22Rv1 (cell line): ENCODE measurements around the gene LTBP2.

Experiments
- H3K27ac ChIP-seq: fragments of 450-650 bp; 2 replicates; pipeline ENCODE4 v1.5.1; 2017
- CTCF ChIP-seq: fragments of 450-650 bp; IDR thresholded peaks from 2 replicates; pipeline ENCODE4 v1.5.1; 2017; ENCODE audit warnings: mild to moderate bottlenecking
- ZFX ChIP-seq: fragments of 450-650 bp; IDR thresholded peaks from 2 replicates; pipeline ENCODE4 v1.6.1; 2017; ENCODE audit warnings: antibody characterized with exemption, borderline replicate concordance

The LTBP2 gene

GRCh38 chr14:74587363-74587707 lies 24.7 kb downstream of the LTBP2 start:
- H3K27ac ChIP-seq = no peak overlapping the region
- no peak for TF ChIP-seq CTCF
- no peak for TF ChIP-seq ZFX

GRCh38 chr14:74586681-74587362 lies 25.2 kb downstream of the LTBP2 start:
- no peak for TF ChIP-seq CTCF
- H3K27ac ChIP-seq = no peak overlapping the region

GRCh38 chr14:74585406-74586335 lies 26.4 kb downstream of the LTBP2 start:
- TF ChIP-seq CTCF (no peak), ZFX (no peak)
- no peak overlapping the region for H3K27ac ChIP-seq

GRCh38 chr14:74584951-74585350 lies 27.1 kb downstream of the LTBP2 start:
- TF ChIP-seq ZFX (no peak), CTCF (no peak)
- H3K27ac ChIP-seq = no peak overlapping the region

- no peak overlapping the region for H3K27ac ChIP-seq
- no peak for TF ChIP-seq ZFX
- no peak for TF ChIP-seq CTCF
Observed at GRCh38 chr14:74583689-74584434, 28.2 kb downstream of the LTBP2 start.

- H3K27ac ChIP-seq = no peak overlapping the region
Observed at GRCh38 chr14:74582910-74583581, 29.0 kb downstream of the LTBP2 start.

More at GRCh38 chr14:74582910-74583581, 29.0 kb downstream of the LTBP2 start:
- TF ChIP-seq ZFX (no peak), CTCF (no peak)
